22Rv1 (cell line): ENCODE data around the gene COMMD4.

Source experiments
- ZFX ChIP-seq: fragments of 450-650 bp; IDR thresholded peaks from 2 replicates; pipeline ENCODE4 v1.6.1; 2017; ENCODE audit warnings: antibody characterized with exemption, borderline replicate concordance
- TF ChIP-seq, protein P1 (sequence below): fragments of 450-650 bp; IDR thresholded peaks from 2 replicates; pipeline ENCODE4 v1.5.1; 2017; ENCODE audit warnings: mild to moderate bottlenecking

DNA sequence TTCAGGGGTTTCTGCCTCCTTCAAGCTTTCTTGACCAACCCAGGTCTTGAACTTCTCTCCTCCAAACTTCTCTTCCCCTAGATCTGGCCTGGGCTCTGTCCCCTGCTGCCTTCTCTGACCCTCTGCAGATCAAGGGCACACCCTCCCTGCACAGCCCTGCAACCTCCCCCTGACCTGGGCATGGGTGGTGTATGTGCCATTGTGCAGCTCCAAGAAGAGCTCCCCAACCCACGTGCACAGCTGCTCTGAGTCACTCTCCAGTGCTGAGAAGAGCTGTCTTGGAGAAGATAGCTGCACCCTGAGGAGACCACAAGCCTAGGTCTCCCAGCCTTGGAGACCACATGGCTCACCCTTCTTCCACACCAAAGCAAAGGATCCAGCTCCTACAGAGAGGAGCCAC lies 24.5 kb downstream of the COMMD4 start:
- no peak for TF ChIP-seq ZFX
- TF ChIP-seq, protein P1, sequence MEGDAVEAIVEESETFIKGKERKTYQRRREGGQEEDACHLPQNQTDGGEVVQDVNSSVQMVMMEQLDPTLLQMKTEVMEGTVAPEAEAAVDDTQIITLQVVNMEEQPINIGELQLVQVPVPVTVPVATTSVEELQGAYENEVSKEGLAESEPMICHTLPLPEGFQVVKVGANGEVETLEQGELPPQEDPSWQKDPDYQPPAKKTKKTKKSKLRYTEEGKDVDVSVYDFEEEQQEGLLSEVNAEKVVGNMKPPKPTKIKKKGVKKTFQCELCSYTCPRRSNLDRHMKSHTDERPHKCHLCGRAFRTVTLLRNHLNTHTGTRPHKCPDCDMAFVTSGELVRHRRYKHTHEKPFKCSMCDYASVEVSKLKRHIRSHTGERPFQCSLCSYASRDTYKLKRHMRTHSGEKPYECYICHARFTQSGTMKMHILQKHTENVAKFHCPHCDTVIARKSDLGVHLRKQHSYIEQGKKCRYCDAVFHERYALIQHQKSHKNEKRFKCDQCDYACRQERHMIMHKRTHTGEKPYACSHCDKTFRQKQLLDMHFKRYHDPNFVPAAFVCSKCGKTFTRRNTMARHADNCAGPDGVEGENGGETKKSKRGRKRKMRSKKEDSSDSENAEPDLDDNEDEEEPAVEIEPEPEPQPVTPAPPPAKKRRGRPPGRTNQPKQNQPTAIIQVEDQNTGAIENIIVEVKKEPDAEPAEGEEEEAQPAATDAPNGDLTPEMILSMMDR: no peak
